GM12891 (cell line): ENCODE results near the gene ROBO1.

Source experiments
- DNase-seq: peaks from one replicate; pipeline ENCODE4 v3.0.0; 2011; ENCODE audit warnings: low spot score; ENCODE audit not compliant: insufficient read length
- FAIRE-seq: peaks from 2 replicates; lab custom pipeline; 2011; peaks lifted over from hg19 to GRCh38; lab: Jason Lieb, UNC
- PAX5 ChIP-seq: IDR thresholded peaks from 2 replicates; pipeline ENCODE4 v1.6.1; 2011; ENCODE audit warnings: low read length, moderate library complexity, mild to moderate bottlenecking; ENCODE audit not compliant: insufficient read depth, severe bottlenecking
- POLR2A ChIP-seq: IDR thresholded peaks from 2 replicates; pipeline ENCODE4 v1.6.1; 2011; ENCODE audit warnings: low read depth, low read length, control low read depth
- POLR2AphosphoS5 ChIP-seq: IDR thresholded peaks from 2 replicates; pipeline ENCODE4 v1.6.1; 2011; ENCODE audit warnings: low read depth, low read length, control low read depth
- POU2F2 ChIP-seq: IDR thresholded peaks from 2 replicates; pipeline ENCODE4 v1.6.1; 2011; ENCODE audit warnings: low read depth, mild to moderate bottlenecking, control low read depth, low read length, moderate library complexity
- SPI1 ChIP-seq: IDR thresholded peaks from 2 replicates; pipeline ENCODE4 v1.6.1; 2011; ENCODE audit warnings: low read depth, low read length, control low read depth
- TAF1 ChIP-seq: IDR thresholded peaks from 2 replicates; pipeline ENCODE4 v1.6.1; 2011; ENCODE audit warnings: low read depth, low read length, control low read depth

The ROBO1 gene

GRCh38 chr3:78875851-78876250 lies 891.9 kb downstream of the ROBO1 start:
- FAIRE-seq (no peak), DNase-seq (no peak)
- TF ChIP-seq SPI1 (no peak), TAF1 (no peak), POLR2A (no peak), PAX5 (no peak), POU2F2 (no peak), POLR2AphosphoS5 (no peak)

DNA sequence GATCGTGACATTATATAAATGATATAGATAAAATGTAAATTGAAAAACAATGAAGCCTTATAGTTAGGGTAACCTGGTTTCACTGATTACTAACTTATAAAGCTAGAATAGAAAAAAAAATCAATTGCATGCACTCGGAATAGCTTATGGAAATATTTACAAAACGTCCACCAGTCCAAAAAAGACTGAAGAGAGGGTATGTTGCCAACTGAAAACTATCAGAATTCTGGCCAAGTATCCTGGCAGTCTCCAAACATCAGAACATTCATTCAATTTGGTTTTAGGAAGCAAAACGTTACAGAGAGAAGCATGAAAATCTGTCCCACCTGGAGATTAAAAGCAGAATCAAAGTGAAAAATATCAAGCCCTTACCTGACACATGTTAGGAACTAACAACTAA lies 892.4 kb downstream of the ROBO1 start:
- FAIRE-seq (no peak), DNase-seq (no peak)
- TF ChIP-seq SPI1 (no peak), POLR2A (no peak), POU2F2 (no peak), TAF1 (no peak), PAX5 (no peak), POLR2AphosphoS5 (no peak)

DNA sequence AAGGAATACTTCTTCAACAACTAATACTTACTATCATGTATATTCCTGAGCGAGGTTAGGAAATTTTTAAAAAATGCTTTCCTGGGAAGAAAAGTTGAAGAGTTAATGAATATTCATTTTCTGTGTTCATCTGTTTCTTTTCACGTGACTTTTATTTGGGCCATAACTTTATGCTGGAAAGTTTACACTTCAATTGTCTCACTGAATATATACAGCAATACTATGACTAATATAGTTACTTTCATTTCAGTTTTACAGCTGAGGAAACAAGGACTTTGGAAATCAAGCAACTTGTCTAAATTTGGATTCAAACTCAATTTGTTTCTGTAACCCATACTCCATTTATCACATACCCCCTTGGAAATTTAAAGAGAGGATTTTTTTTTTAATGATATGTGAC lies 894.2 kb downstream of the ROBO1 start:
- FAIRE-seq, result no peak
- no peak for TF ChIP-seq TAF1
- no peak for TF ChIP-seq POU2F2
- TF ChIP-seq PAX5, result no peak
- TF ChIP-seq SPI1, result no peak
- TF ChIP-seq POLR2A, result no peak
- no peak for TF ChIP-seq POLR2AphosphoS5
- no peak for DNase-seq

DNA sequence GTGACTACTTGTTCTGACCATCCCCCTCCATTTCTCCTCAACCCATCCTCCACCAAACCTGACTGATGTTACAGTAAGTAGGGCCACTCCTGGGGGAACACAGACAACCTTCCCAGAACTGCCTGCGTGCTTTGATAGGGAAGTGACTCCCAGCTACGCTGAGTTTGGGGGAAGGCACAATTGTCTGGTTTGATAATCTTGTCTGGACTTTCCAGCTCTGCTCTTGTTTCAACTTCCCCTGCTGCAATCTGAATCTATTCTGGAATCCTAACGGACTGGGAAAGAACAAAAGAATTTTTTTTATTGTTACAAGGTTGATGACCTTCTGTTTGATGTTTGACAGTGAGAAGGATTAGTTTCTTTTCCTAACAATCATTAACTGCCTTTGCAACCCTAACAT lies 895.6 kb downstream of the ROBO1 start:
- FAIRE-seq (peak; percentile 74), DNase-seq (no peak)
- TF ChIP-seq TAF1 (no peak), PAX5 (no peak), POLR2AphosphoS5 (no peak), SPI1 (0 out of 2 replicates have a peak, but pooled peaks have one; percentile 39), POU2F2 (no peak)

DNA sequence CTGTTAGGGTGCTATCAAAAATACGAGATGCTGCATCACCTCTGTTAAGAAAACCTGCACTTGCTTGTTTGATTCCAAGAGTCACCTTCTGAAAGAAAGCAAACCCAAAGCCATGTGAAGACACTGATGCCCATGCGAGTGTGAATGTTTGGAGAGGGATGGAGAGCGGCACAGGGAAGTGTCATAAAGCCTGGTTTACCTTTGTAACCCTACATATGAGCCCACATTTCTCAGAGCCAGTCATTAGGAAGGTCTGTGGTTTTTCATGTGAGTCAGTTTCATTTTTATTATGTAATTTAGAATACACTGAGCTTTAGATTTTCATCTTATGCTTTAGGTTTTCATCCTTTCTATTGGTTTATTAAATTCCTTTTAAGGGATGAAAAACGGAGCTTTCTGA lies 896.8 kb downstream of the ROBO1 start:
- DNase-seq, result no peak
- FAIRE-seq, result no peak
- no peak for TF ChIP-seq POLR2A
- TF ChIP-seq SPI1, result peak; percentile 42; the same call in 1 of the 2 replicates

- TF ChIP-seq TAF1 (no peak), POLR2A (no peak), POLR2AphosphoS5 (no peak), PAX5 (no peak)
- FAIRE-seq (no peak), DNase-seq (no peak)
These were observed 897.3 kb downstream of the ROBO1 start for GRCh38 chr3:78870484-78870883.

DNA sequence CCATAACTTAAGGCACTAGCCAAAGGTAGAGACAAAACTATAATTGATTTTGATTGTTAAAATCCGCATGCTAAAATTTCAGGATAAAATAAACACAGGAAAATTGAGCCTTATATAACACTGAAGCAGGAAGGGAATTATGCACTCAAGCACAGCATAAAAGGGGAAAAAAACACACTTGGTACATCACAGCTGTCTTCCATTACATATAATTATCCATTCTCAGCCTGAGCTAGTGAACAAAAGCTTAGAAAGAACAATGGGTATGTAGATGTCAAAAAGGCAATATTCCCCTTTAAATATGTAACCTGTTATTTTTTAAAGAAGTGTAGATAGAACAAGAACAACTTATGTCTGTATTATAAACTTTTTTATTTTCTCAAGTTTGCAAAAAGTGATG lies 899.2 kb downstream of the ROBO1 start:
- no peak for FAIRE-seq
- TF ChIP-seq POU2F2 (no peak), POLR2AphosphoS5 (no peak), PAX5 (no peak), POLR2A (no peak), SPI1 (no peak), TAF1 (no peak)
- no peak for DNase-seq

DNA sequence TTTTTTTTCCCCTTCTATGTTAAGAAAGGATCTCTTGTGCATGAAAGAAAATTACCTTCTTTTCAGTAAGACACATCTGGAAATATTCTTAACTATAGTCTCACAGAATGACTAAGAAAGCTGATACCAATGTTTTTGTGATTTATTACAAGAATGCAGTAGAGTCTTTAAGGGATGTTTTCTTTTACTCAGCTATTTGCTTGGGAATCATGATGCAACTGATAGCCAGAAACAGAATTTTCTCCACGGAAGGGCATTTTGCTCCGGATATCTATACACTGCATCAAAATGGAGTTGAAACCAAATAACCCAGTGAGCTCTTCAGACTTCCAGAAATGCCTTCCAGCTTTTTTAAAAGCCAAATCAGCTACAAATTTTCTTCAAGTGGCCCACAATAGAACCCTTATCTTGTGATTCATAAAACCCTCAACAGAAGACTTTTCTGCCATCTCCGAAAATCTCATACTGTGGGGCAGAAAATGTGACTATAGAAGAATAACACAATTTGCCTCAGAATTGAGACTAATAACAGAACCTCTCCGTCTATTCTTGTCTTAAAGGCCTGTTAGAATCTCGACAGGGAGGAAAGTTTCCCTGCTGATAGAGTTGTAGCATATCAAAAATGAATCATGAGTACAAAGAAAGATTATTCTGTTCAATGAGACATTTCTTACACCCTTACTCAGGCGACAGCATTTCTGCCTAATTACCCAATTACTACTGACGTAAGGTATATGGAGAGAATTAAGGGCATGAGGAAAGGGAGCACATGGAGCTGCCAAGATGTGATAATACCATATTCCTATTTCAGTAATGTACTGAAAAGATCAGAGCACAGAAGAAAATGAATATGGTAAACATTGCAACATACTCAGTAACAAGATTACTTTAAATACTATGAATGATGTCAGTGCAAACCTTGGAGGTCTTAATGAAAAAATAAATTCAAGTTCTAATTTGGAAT lies 900.1 kb downstream of the ROBO1 start:
- no peak for DNase-seq
- TF ChIP-seq SPI1 (no peak), POLR2A (no peak), POU2F2 (no peak), POLR2AphosphoS5 (no peak), PAX5 (no peak), TAF1 (no peak)
- no peak for FAIRE-seq

- FAIRE-seq (no peak), DNase-seq (no peak)
- TF ChIP-seq SPI1 (no peak), TAF1 (no peak), POLR2AphosphoS5 (no peak), POU2F2 (no peak), PAX5 (no peak), POLR2A (no peak)
These were observed 904.2 kb downstream of the ROBO1 start for GRCh38 chr3:78863306-78864203.
